Astrocyte of the hippocampus (primary cell): ENCODE results near the gene TNKS1BP1.

Source experiments
- DNase-seq: peaks from one replicate; pipeline ENCODE4 v3.0.0; 2011; ENCODE audit warnings: low read depth, low spot score

Gene TNKS1BP1

DNA sequence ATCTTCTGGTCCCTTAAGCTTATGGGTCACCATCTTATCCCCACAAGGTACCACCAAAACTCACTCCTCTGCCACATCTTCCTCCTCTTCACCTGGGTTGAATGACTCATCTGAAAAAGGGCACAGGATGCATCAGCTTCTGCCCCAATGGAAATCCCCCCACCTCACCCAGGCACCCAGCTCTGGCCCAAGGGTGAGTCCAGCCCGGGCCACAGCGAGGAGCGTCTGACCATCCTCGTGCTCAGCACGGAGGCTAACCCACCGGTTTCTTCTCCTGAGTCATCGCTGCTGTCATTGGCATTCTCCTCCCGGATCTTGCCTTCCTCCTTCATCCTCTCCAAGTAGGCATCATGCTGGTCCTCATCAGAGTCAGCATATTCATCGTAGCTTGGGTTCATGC lies 5.3 kb upstream of the TNKS1BP1 start:
- DNase-seq, result no peak

DNA sequence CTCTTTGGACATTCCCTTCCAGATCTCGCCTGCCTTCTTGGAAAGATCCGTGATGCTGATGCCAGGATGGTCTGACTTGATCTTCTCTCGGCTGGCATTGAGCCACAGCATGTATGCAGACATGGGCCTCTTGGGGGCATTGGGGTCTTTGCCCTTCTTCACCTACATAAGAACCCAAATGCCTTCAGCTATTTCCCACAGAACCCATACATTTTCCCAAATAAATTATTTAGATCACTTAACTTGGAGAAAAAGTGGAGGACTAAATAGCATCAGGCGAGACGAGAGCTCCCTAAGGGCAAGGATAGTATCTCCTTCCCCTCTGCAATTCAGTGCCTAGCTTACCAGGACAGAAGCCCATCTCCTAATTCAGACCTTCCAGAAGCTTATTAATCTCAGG lies 3.0 kb upstream of the TNKS1BP1 start:
- no peak for DNase-seq

DNA sequence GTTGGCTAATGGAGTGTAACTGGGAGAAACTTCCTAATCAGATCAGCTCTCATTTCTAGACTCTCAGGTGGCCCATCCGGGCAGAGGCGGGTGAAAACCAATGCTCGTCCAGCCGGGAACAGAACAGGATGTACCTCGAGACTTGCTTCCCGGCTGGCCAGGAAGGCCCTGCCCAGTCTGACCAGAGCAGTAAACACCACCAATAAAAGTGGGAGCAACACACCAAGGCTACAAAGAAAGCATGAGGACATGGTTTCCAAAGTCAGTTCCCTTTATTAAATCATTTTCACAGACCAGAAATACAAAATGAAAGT lies 940 bp upstream of the TNKS1BP1 start:
- DNase-seq, result no peak

DNA sequence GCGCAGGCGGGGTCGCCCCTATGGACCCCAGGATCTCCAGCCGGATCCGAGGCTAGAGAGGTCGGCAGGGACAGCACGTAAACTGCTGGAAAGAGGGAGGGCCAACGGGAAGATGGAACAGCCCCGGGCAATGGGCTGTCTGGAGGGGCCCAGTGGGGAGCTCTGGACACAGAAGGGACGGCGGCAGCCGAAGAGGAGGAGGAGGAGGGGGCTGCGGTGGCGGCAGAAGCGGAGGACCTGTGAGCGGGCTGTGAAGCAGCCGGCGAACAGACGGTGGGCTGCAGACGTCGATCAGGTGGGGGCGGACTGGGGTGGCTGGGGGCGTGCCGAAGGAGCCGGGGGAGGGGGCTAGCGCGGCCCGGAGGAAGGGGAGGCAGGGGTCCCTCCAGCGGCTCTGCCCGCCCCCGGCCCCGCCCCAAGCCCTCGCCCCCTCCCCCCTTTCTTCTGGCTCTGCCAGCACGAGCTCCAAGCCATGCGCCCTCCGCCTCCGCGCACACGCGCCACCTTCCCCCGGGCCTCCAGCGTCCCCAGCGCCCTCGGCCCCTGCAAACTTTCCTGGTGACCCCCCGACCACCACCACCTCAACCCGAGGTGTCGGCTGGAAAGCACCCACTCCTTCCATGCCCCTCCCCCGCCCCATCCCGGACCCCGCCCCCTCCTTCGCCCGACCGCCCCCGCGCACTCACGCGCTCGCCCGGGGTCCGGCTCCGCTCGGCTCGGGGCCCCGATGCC lies 432 bp downstream of the TNKS1BP1 start:
- DNase-seq, result peak; percentile 76

DNA sequence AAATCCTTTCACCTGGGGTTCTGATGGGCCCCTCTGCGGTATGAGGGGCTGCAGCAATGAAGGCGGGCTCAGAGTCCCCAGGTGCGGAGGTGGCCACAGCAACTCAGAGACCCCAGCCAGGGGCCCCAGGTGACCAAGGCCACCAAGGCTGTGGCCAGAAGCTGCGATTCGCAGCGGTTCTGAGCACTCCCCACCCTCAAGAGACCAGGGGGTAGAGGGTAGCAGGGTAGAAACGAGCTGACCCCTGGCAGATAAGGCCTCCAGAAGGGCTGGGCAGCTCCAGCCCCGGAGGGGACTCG lies 948 bp downstream of the TNKS1BP1 start:
- no peak for DNase-seq

DNA sequence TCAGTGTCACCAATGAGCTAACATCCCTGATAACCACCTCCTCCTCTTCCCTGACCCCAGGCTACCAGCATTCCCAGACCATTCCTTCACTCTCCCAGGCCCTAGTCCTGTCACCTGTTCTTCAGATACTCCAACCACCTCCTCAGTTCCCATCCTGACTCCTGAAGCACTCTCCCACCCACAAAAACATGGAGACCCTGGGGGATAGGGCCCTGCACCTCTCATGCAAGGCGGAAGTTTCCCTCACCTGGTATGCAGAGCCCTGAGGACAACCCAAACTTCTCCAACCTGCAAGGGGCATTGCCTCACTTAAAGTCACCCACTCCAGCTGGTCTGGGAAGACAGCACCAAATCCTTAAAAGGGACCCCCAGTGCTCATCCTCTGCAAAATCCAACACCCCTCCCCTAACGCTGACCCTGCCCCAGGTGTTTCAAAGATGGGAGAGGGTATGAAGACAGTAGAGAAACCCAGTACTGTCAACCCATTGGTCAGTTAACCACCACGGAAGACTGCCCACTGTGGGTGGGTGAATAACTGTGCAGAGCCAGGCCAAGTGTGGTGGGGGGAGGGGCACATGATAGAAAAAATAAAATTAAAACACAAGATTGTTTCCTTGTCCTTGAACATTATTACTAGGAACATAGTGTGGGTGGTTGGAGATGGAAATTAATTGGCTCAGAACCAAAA lies 1.4 kb downstream of the TNKS1BP1 start:
- DNase-seq, result peak; percentile 44

DNA sequence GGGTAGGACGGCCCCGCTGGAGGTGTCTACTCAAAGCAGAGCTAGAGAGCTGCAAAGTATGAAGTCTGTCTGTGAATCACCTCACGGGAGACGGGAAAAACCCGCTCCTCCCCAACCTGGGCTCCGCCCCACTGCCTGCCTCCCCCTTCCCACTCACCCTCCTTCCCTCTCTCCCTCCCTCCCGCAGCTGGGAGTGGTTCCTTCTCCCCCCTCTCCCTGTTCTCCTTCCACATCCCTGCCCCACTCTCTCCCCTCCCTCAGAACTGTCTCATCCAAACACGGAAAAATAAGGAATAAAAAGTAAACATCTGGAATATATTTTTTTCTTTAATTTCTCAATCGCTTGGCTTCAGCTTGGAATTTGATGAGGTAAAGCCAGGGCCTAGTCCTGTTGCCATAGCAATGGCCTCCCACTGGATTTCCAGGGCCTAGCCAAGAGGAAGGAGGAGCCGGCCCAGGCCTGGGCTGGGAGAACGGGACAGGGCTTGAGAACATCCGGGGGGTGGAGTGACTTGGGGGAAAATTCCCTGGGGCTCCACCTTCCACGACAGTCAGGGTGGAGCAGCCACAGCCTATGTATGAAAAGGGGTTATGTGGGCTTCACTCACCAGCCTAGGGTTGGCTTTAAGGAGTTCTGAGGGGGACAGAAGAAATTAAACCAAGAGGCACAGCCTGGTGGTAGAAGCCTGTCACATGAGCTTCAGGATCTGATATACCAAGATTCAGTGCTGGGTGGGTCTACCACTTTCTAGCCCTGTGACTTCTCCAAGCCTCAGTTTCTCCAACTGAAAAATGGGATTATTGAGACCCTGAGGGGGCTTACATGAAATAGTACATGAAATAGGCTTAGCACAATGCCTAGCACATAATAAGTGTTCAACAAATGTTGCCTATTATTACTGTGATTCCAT lies 2.2 kb downstream of the TNKS1BP1 start:
- DNase-seq, result peak; percentile 96

DNA sequence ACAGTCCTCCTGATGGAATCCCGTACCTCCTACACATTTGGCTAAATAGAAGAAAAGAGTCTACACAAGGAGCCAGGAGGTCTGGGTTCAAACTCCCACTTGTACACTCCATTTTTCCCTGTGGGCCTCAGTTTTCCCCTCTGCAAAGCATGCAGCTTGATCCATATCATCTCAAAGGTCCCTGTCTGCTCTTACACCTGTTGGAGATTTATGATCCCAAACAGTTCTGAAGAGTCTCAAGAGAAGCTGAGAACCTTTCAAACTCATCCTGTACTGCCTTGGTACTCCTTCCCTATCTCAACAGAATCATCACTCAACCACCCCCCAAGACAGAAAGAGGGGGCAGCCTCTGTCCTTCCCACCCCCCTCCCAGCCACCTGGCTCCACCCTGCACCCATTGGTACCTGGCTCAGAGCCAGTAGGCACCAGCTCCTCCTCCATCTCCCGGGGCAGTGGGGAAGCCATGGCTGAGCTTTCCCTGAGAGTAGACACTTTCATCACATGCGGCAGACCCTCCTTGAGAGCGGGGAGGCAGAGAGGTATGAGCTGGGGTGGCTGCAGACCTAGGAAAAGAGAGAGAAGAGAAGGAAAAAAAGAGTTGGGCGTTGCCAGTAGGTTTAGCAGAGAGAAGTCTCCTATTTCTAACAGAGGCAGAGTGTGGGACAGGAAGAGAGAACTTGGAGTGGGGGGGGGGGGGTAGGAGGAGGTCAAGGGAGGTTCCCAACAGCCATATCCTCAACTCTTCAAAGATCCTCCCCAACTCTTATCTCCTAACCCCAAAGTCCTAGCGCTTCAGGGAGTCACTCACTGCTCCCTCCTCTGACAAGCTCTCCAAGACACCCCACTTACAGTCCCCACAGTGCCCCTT lies 3.1 kb downstream of the TNKS1BP1 start:
- DNase-seq, result peak; percentile 34

DNA sequence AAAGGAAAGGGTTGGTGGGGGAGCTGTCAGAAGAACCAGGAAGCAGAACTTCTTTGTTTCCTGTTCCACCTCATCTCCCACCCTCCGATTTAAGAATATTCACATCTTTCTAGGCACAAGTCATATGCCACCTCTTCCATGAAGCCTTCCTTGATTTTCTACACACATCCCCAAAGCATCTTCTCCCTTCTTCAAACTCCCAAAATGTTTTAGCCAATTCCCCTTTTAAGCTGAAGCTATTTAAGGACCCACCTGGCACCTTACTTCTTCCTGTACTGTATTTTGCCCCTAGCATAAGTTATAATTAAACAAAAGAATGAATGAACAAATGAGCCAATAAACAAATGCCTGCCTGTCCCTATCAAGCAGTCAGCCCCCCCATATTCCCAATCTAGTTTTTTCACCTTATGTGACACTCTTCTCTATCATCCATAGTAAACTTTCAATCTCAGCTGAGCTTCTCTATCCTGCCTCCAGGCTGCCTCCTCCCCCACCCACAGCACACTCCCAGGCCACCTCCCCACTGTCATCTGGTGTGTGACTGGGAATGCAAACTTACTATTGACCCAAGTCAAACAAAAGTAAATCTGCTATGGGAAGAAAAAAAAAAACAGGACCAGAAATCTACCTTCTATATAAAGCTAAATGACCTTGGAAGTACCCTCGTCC lies 3.9 kb downstream of the TNKS1BP1 start:
- DNase-seq, result no peak

DNA sequence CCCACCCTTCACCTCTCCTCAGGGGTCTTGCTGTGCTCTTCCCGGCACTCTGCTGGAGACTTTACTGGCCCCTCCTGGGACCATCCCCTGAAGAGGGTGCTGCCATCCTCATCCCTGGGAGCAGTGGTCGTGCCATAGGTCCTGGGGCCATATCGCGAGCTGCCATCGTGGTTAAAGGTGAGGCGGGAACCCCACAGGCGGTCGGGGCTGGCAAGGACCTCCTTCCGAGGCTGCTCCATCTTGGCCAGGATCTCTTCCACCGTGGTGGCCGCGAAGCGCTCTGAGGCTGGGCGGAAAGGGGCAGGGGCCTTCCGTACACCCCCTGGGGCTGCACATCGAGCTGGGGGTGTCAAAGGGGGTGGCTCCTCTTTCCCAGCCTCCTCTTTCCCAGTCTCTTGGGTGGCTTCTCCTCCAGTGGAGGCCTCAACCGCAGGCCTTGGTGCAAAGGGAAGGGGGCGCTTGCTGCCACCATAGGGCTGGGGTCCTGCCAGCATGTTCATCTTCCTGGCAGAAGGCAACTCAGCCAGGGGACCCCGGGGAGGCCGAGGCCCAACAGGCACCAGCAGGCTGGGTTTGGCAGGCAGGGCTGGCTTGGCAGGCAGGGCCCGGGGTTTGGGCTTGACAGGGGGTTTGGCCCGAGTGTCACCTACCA lies 4.6 kb downstream of the TNKS1BP1 start:
- no peak for DNase-seq

DNA sequence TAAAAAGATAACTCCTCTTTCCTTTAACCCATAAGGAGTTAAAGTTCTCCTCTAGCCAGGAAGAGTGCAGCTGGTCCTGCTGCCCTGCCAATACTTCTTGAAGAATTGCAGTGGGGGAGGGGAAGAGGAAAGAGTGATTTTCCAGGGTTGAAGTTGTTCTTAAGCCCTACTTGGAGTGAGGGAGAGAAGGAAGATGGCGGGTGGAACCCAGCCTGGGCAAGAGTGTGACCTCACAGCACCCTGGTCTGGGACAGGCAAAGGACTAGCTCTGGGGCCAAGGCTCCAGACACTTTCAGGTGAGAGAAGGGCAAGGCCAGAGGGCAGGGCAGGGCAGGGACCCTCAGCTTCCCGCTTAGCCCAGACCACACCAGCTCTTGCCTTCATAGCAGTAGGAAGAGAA lies 6.6 kb downstream of the TNKS1BP1 start:
- DNase-seq, result no peak

DNA sequence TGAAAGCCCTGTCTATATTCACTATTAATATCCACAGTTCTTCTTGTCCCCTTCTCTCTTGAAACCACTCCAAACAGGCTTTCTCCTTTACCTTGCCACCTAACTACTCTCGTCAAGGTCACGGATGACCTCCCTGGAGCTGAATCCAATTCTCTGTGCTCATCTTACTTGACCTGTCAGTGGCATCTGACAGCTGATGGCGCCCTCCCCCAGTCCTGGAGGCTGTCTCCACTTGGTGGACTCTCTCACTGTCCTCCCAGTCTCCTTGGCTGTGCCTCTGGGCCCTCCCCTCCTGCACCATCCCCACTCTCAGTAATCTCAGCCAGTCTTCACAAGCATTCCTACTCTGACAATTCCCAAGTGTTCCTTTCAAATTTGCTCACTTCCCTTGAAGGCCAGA lies 8.7 kb downstream of the TNKS1BP1 start:
- no peak for DNase-seq

DNA sequence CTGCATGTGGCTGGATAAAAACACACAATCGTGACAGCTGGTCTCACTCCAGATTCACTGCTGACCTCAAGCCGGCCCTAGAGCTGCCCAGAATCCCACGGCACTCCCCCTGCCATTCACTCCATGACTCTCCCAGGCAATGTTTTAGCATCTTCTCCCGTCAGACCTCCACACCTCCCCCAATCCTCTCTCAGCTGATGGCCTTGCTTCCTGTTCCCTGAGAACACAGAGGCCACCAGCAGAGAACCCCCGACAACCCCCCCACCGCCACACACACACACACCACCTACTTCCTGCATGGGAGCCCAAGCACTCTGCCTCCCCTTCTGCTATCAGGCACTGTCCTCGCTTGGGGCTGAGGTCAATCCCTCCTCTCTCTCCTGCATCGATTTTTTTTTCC lies 9.3 kb downstream of the TNKS1BP1 start:
- peak; percentile 35 for DNase-seq

DNA sequence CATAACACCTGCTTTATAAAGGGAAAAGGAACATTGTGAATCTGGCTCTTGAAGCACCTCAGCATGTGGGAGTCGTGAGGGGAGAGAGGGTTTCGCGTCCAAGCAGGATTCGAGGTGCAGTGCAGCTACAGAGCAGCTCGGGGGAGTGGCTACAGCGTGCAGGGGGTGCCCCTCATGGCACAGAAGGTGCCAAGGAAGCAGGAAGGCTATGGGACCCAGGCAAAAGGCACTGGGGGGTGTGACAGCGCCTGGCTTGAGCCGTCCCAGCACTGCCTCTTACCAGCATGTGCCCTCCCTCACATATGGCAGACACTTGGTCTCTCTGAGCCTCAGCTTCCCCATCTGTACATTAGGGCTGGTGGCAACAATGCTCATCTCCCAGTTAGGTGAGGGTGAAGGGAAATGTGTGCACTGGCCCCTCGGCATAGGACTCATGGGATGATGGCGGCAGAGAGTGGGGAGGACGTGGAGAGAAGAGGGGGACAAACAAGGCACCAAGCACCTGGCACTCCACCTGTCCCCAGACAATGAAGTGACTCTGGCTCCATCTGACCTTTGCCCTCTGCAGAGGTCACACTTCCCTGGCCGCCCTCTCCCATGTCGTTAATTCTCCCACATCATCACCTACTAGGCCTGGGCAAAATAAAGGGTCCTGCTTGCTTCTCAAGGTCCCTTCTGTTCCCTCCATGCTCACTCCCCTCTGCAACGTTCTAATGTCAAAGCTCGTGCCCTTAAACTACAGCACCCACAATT lies 10.4 kb downstream of the TNKS1BP1 start:
- DNase-seq, result no peak

DNA sequence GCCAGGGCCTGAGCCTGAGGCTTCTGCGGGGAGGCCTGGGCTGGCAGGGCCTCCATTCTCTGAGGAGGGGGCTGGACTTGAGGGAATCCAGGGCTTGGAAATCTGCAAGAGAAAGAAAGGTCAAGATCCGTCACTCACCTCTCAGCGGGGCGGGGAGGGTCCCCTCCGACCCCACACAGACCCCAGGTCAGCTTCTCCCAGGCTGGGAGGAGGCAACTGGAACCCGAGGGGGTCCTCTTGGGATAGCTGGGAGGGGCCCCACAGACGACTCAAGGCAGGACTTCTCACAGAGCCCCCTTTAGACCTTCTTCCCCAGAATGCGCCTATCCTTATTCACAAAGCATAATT lies 11.0 kb downstream of the TNKS1BP1 start:
- DNase-seq, result no peak

DNA sequence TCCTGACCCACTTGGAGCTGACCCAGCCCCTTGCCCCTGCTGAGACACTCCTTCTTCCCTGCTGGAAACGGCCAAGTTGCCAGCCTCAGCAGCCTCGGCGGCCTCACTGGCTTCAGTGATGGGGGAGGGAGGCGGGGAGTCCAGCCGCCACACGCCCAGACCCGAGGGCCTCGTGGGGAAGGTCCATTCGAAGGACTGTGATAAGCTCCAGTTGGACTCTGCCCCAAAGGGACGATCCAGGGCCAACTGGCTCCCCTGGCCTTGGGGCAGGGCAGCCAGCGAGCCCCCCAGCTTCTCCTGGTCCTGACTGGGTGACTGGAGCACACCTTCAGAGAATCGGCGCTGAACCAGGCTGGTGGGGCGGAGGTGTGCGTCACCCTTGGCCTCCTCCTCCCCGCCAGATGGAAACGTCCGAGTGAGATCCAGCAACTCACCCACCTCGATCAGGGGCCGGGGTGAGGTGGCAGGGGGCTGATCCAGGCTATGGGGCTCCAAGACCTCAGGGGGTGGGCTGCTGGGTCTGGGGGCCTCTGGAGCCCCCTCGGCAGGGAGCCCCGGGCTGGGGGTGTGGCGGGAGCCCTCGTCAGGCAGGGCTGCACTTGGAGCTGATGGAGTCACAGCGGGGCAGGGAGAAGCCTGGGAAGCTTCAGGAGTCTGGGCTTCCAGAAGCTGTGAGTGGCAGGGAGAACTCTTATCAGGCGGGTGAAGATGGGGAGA lies 11.5 kb downstream of the TNKS1BP1 start:
- DNase-seq, result no peak

DNA sequence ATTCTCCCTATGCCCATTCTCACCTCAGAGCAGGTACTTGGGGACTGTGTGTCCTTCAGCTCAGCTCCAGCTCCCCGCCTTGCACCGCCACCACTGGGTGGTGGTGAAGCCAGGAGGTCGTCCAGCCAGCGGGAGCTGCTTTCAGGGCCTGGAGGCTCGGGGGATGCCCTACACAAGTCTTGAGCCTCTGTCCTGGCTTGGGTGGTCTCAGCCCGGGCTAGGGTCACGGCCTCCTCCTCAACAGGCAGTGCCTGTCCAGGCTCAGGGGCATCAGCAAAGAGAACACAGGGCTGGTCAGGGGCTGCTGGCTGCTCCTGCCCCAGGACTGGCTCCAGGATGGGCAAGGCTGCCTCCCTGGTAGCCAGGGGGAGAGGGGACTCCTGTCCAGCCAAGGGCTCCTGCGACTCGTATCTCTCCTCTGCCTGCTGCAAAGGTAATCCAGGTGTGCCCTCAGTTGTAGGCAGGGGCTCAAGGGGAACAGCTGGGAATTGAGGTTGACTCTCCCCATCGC lies 12.2 kb downstream of the TNKS1BP1 start:
- DNase-seq, result no peak

DNA sequence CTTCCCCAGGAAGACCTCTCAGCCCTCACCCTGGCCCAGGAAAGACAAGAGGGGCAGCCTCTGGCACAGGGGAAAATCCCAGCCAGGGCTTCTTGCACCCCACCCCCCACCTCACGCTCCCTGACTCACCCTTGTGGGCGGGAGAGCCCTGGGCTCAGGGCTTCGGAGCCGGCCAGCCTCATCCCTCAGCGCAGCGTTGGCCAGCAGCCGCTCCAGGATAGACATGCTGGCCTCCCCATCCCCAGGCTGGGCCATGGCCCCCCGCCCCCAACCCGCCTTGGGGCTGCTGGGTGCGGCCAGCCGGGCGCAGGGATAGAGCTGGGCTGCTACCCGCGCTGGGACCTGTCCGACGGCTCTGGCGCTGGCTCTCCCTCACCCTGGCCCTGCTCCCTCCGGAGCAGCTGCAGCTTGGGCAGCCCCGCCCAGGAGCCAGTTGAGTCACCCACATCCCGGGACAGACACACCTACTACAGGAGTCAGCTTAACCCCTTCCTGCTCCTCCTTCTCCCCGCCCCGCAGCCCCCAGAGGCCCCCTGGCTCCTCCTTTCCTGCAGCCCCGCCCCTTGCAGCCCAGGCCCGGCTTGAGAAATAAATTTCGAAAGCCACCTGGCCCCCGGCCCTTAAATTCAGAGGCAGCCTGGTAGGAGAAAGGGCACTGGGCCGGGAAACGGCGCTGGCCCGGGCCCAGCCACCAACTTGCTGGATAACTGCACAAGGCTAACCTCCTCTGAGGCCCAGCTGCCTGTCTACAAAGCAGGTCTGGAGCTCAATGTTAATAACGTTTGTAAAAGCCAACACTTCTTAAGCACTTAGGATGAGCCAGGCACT lies 13.4 kb downstream of the TNKS1BP1 start:
- DNase-seq, result peak; percentile 98
